ENCODE results near the gene SLC25A17.

- TF ChIP-seq GATA2 (IDR thresholded peaks at IDR 0.05; ENCODE audit: low read depth, low read length) (no peak), GATA3 (IDR thresholded peaks at IDR 0.05; ENCODE audit: low read depth, low read length) (no peak)
Measured at GRCh38 chr22:40757071-40757470, 62.1 kb downstream of the SLC25A17 start.

All from SH-SY5Y (cell line).